GM18873 (cell line): ENCODE results near the gene HOXA4.

ENCODE experiments used
- ATAC-seq: cut with Tn5 transposase; IDR thresholded peaks from one replicate; pipeline ENCODE4 v1.9.1; 2021; ENCODE audit warnings: mild to moderate bottlenecking, moderate library complexity, moderate number of reproducible peaks; ENCODE audit not compliant: unreplicated experiment, low FRiP score

The HOXA4 gene

DNA sequence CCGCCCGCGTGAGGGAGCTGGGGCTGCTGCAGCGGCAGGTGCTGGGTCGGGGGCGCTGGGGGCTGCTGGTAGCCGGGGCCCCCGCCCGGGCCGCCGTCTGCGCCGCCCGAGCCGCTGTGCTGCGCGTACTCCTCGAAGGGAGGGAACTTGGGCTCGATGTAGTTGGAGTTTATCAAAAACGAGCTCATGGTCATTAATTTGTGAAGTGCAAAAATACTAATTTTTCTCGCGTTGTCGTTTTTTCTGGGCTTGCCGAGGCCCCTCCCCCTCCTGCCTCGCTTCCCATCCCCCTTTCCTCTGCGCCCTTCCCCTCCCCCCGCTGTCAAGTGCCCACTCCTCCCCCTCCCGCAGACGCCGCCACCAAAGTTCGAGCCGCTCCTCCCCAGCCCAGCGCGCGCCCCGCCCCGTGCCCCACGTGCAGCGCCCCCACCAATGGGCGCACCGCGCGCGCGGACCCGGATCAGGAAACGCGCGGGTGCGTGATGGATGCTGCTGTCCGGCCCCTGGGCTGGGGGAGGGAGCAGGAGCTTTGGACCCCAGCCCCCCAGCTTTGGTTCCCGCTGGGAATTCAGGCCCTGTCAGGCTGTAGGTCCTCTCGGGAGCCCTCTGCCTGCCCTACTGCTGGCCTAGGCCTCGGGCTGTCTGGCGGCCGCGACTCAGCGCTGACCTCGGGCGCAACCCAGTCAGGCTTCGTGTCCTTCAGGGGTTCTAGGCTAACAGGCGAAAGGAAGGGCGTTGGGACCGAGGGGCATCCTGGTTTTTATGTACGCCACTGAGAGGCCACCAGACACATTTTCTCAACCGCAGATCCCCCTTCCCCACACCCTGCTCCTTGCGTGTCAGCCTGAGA lies at the start of gene HOXA4:
Gene HOXA4 (minus strand): TSS at position 218 of the 850 bp plus-strand sequence. CDS start 24 bp downstream, at position 194.
- no peak for ATAC-seq

DNA sequence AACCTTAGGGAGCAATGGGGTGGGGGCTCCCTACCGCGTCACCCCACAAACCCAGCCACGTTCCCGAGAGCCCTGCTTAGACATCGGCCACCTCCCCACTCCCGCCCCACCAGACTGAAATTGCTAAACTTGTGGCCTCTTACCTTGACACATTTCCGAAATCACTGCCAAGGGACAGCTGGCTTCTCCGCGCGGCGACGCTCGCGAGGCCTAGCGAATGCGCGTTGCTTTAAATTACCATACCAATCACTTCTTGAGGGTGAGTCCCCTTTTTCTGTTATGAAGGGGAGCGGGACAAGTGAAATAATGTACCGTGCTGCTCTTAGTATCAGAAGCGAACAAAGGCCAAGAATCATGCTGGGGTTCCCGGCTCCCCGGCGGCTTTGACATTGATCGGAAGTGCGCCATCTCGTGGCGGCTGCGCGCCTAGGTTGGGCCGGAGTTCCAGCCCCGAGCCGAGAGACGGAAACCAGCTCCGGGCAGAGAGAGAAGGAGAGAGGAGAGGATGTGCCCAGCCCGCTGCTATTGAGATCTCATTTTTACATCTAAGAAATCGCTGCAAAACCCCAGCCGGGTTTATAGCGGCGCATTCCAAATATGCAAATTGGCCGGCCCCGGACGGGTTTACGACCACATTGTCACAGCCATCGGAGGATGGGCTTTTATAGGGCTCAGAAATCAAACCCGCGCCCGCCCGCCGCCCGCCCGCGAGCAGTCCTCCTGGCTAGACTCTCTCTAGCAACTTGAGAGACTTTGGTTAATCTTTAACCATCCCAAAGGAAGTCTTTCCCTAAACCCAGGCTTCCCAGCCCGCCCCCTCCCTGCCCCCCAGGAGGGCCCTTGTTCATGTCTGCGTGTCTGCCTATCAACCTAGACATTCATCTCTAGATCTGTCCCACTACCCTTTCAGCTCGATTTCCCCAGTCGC lies 49.2 kb upstream of the HOXA4 start:
- ATAC-seq: no peak

DNA sequence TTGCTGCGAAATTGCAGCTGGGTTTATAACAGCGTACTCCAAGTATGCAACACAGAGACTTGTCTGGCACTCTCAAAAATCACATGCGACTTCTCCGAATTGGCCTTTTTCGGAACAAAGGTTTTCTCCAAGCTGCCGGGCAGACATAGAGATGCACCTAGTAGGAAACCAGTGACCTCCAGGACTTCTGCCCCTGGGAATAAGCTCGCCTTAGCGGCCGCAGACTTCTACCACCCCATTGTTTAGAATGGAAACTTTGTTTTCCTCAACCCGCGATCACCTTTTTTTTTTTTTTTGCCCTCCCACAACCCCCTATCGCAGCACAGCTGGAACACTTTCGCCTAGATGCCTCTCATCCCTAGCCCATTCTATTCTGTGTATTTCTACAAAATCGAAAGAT lies 48.5 kb upstream of the HOXA4 start:
- no peak for ATAC-seq

DNA sequence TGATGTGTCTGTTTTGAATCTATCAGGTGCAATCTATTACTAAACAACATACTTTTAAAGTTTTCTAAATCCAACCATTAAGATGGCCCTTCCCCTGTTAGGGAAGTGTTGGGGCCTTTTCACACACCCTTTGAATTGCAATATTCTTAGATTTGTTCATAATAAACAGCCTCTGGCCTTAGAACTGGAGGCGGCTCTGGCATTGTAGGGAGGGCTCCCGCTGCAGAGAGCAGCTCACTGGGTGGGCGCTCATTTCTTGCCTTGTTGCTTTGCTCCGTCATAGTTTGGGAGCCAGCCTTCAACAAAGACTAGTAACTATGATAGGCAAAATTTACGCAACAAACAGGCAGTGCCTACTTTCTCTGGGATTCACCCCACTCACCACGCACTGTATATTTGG lies 47.8 kb upstream of the HOXA4 start:
- ATAC-seq: no peak

- ATAC-seq: no peak
Measured at GRCh38 chr7:27177795-27178320, 47.3 kb upstream of the HOXA4 start.

DNA sequence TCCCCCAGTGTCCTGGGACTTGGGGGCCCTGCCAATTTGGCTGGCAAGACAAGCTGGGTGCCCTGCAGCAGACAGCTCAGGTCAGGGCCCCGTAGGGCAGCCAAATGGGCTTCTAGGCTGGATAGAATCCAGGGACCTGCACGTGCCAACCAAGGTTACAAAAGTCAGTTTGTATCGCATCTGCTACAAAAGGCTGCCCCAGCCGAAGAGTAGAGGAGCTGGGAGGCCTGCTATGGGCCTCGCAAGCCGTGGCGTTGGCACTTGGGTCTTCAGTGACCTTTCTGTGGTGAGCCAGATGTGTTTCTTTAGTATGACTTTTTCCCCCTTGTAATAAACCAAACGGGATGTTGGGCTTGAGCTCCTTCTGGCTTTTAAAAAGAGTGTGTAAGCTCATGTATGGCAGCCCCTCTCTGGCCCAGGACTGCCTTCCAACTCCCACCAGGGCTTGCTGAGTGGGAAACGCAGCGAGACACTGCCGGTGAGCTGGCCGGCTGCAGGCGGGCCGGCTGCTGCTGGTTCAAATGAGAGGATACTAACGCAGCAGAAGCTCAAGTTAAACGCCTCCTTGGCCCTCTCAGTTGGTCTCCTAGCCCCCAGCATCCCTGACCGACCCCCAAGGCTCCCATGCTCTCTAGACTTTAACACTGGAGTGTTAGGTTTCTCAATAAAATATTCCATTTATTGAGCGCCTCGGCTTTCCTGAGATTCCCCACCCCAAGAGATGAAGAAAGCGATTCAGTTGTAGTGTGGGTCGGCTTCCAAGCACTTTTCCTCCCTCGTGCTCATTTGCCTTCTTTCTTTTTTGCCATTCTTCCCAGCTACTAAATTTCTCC lies 46.6 kb upstream of the HOXA4 start:
- no peak for ATAC-seq

DNA sequence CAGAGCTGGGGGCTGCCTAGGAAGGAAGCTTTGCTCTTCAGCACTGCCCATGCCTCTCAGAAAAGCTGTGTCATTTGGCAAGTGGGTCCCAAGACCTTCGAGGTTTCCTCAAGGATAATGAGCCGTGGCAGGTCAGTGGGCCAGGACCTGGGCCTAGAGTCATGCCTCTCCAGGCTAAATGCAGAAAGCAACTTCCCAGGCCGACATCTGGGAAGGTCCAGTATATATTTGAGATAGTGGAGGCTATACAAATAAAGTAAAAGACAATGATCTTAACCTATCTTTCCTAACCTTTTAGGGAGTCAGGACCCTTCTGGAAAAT lies 45.9 kb upstream of the HOXA4 start:
- ATAC-seq: no peak

DNA sequence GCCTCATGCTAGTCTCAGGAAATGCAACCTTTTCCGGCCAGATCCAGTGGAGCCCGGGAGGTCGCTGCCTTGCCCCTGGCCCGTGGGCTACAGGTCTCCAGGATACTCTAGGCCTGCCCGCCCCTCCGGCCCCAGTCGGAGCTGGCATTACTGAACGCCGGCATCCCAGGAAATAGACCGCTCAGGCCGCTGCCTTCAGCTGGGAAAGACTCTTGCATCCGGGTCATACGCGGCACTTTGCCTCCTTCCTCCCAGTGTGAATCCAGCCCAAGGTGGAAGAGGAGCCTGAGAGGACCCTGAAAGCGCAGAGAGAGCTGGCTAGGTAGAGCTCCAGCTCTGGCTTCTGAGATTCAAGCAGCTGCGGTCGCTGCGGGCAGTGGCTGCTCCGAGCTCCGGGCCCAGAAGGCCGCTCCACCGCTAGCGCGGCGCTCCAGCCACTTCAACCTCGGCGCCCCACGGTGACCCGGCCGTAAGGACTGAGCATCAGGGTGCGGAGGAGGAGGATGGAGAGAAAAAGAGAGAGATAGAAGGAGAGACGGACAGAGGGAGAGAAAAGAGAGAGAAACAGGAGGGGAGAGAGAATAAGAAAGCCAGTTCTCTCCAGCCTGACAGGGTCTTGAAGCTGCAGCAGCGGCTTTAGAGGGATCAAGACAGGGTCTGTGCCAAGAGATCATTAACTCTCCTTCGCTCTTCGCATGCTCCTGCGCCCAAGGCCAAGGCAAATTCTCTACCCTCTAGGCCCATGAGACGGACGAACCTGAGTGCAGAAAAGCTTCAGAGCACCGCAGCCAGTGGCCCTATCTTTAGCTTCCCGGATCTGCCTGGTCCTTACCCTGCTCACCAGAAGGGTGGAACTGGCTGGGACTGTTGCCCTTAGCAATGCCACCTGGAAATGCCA lies 45.3 kb upstream of the HOXA4 start:
- no peak for ATAC-seq

GRCh38 chr7:27174874-27175625 lies 44.5 kb upstream of the HOXA4 start:
- ATAC-seq: no peak

GRCh38 chr7:27173956-27174873 lies 43.7 kb upstream of the HOXA4 start, which contains the start of gene HOXA10:
Gene HOXA10, minus strand, starts transcription at chr7:27174320. Its CDS starts 14 bp downstream, at chr7:27174306.
- ATAC-seq: no peak

GRCh38 chr7:27173511-27173955 lies 43.0 kb upstream of the HOXA4 start:
- no peak for ATAC-seq

DNA sequence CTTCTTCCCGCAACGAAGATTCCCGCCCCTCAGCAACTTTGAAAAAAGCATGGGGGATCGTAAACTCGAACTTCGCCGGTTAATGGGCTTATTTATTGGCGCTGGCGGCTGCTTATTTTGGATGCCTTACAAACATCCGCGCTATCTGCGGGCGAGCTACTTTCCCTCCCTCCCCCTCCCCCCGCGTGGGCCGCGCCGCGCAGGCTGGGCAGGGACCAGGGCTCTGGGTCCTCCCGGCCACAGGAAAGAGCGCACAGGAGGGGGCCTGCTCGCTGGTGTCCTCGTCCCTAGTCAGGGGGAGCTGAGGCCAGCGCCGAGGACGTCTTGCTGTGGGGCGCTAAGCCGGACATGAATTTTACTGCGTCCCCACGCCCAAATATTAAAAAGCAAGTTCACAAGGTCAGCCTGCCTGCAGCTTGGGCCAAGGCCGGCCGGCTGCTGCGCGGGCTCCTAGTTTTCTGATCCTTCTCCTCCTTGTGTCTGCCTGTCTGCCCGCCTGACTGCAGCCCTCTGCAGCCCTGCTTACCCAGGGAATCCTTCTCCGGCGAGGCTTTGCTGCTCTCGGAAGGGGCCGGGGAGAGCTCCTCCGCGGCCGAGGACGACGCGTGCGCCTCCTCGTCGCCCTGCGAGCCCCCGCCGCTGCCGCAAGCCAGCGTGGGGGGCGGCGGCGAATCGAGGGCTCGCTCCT lies 42.4 kb upstream of the HOXA4 start:
- no peak for ATAC-seq

- no peak for ATAC-seq
Measured at GRCh38 chr7:27172315-27172774, 41.8 kb upstream of the HOXA4 start.

GRCh38 chr7:27171637-27172314 lies 41.2 kb upstream of the HOXA4 start:
- ATAC-seq: no peak

DNA sequence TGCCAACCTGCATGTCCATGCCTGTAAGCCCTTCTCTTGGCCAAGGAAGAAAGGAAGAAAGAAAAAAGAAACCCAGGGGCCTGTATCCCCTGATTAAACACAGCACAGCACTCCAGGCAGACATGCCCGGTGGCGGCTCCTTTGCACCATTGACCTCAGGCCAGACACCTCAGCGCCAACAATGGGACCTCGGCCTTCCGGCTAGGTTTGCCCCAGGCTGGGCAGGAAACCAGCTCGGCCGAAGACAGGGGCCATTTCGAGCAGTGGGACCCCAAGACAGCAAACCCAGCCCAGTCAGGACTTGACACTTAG lies 40.7 kb upstream of the HOXA4 start:
- ATAC-seq: no peak
